Left lung (tissue), 10 donors: ENCODE results near the gene SRSF3. TPM values are rescaled to one million over a fixed set of nuclear protein-coding genes. Genes with fewer than 3 reads are reported as not detected.
"Not testable (repeated sequence)": the region's sequence is repeated elsewhere in the genome, so short reads cannot be mapped to it uniquely, and the experiment has no call there.

ENCODE experiments used
- ATAC-seq: fragments of 200-7000 bp; cut with Tn5 transposase; one replicate; pipeline ENCODE4 v1.9.1; 2020; ENCODE audit warnings: moderate library complexity
- DNase-seq, 4 donors: peaks; one replicate each; pipeline ENCODE4 v3.0.0-alpha.2; 2013 to 2020
- H3K27ac ChIP-seq, 2 donors: fragments of 200-600 bp; sonication (generic) in 1 of 2; one replicate each; pipeline versions ENCODE4 v1.5.0 to v1.8.0; 2020 to 2021
- H3K27me3 ChIP-seq, 2 donors: fragments of 200-600 bp; sonication (generic) in 1 of 2; one replicate each; pipeline versions ENCODE4 v1.5.0 to v1.8.0; 2020 to 2021
- H3K36me3 ChIP-seq, 2 donors: fragments of 200-600 bp; sonication (generic) in 1 of 2; one replicate each; pipeline versions ENCODE4 v1.5.0 to v1.8.0; 2020 to 2021
- H3K4me1 ChIP-seq, 2 donors: fragments of 200-600 bp; one replicate each; pipeline ENCODE4 v1.8.0; 2021
- H3K4me3 ChIP-seq, 2 donors: fragments of 200-600 bp; sonication (generic) in 1 of 2; one replicate each; pipeline versions ENCODE4 v1.5.0 to v1.8.0; 2020 to 2021; ENCODE audit warnings: mild to moderate bottlenecking in 1 of 2
- H3K9me3 ChIP-seq, 2 donors: fragments of 200-600 bp; sonication (generic) in 1 of 2; one replicate each; pipeline versions ENCODE4 v1.5.0 to v1.8.0; 2020 to 2021
- CTCF ChIP-seq, 2 donors: fragments of 200-600 bp; sonication (generic) in 1 of 2; IDR thresholded peaks; one replicate each; pipeline versions ENCODE4 v1.5.0 to v1.8.0; 2021; ENCODE audit warnings: antibody characterized with exemption in 2 of 2
- intact Hi-C, 2 donors: fragments of 100-400 bp; cut with DNase I; formaldehyde crosslinking; loops; one replicate each; pipeline versions ENCODE4 v1.11.2 to v1.14.2; 2022
- polyA plus RNA-seq, 6 donors: library from polyadenylated mRNA; unstranded; fragments of 120-200 nt; gene quantifications; one replicate each; pipeline ENCODE4 v1.2.1, GENCODE V29; 2013; ENCODE audit not compliant: insufficient read length in 6 of 6
- total RNA-seq, 2 donors: library from RNA; stranded (reverse); fragmentation: NEBNext Ultra II Directional; extraction: Animal tissue kit (Norgen Biotek cat#: 25700); gene quantifications; one replicate each; pipeline ENCODE4 v1.2.1, GENCODE V29; 2021
- donor health status: DM: no; HTN: yes; CAD: no.
- donor health status: DM: no; HTN: no; CAD: no.

Gene SRSF3
- total and polyA plus RNA-seq, 8 donors: 173 to 634 (median 529) TPM

DNA sequence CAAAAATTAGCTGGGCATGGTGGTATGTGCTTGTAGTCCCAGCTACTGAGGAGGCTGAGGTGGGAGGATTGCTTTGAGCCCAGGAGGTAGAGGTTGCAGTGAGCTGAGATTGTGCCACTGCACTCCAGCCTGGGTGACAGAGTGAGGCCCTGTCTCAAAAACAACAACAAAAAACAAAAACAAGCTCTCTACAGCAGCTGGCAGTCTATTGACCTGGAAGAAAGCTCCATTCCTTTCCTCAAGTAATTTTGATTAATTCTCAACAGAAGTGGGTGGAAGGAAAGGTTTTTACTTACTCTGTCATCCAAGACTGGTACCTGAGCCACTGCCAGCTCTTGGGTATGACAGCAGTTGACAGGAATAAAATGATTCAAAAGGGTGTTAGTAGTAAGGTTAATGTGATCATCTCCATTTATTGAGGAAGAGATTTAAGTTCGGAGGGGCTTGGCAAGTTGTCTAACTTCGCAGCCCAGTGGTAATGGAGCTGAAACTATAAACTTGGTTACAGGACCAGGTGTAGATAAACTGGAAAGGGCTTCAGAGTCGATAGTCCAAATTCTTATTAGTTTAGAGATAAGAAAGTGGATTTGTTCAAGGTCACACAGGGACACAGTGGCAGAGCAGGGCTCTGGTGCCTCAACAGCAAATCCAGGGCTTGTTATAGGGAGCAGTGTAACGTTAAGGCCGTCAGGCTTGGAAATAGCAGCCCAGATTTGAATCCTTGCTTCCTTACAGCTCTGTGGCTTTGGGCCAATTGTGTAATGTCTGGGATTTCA, 14.8 kb downstream of the SRSF3 start:
- no peak for TF ChIP-seq CTCF (IDR thresholded peaks at IDR 0.05)
- peaks cover 9 to 52% of the 10 kb centered on the region in 2 donors for H3K4me1 ChIP-seq
- peaks cover 0 to 100% of the 10 kb centered on the region in 2 donors for H3K36me3 ChIP-seq
- peak overlapping the region in 1 of 2 donors; percentile 42 for H3K27ac ChIP-seq
- DNase-seq: no peak
- H3K9me3 ChIP-seq: no peaks in the 10 kb centered on the region
- no peak for ATAC-seq
- H3K4me3 ChIP-seq: no peak overlapping the region
- no peaks in the 10 kb centered on the region for H3K27me3 ChIP-seq
- intact Hi-C loops: no loop called here

GRCh38 chr6:36609582-36609981, 15.4 kb downstream of the SRSF3 start:
- Histone ChIP-seq H3K9me3 (no peaks in the 10 kb centered on the region), H3K27ac (no peak overlapping the region), H3K36me3 (peaks cover 0 to 100% of the 10 kb centered on the region in 2 donors), H3K4me1 (peaks cover 3 to 51% of the 10 kb centered on the region in 2 donors), H3K4me3 (no peak overlapping the region), H3K27me3 (no peaks in the 10 kb centered on the region)
- DNase-seq: no peak
- intact Hi-C loops: no loop called here
- TF ChIP-seq CTCF (IDR thresholded peaks at IDR 0.05): no peak
- peak; percentile 8 for ATAC-seq

DNA sequence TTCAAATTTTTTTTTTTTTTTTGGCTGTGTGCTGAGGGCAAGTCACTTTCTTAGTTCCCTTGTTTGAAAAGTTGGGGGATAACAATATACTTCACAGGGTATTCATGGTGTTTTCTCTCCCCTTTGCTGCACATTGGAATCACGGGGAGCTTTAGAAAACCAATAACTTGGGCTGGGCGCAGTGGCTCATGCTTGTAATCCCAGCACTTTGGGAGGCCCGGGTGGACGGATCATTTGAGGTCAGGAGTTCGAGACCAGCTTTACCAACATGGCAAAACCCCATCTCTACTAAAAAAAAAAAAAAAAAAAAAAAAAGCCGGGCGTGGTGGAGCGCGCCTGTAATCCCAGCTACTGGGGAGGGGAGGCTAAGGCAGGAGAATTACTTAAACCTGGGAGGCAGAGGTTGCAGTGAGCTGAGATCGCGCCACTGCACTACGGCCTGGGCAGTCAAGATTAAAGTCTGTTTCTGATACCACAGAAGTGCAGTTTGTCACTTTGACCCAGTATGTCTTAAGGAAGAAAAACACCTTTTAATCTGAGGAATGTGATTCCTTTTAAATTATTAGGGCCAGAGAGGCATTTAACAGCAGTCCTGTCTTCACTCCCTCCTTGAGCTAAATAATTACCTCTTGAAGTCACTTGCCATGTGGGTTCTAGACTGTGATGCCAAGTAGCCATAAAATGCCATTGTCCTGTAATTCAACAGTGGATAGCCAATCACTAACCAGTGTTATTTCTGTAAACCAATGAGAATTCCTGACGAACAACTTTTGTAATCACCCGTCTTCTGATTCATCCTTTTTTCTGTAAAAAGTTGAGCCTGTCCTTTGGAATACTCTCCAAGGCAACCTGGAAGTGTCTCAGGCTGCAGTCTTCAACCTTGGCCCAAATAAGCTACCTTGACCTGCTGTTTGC, 16.1 kb downstream of the SRSF3 start:
- Histone ChIP-seq H3K4me3 (no peak overlapping the region), H3K27me3 (no peaks in the 10 kb centered on the region), H3K9me3 (no peaks in the 10 kb centered on the region), H3K27ac (no peak overlapping the region), H3K36me3 (peaks cover 0 to 97% of the 10 kb centered on the region in 2 donors), H3K4me1 (peaks cover 0 to 50% of the 10 kb centered on the region in 2 donors)
- intact Hi-C loops: loop anchor here in 1 of 2 donors (10.0 kb wide), 1 partner anchor 145 kb away; no protein-coding TSS in a partner anchor
- no peak for TF ChIP-seq CTCF (IDR thresholded peaks at IDR 0.05)
- no peak for ATAC-seq
- no peak for DNase-seq

- Histone ChIP-seq H3K36me3 (peaks cover 0 to 90% of the 10 kb centered on the region in 2 donors), H3K4me1 (peaks cover 0 to 50% of the 10 kb centered on the region in 2 donors), H3K4me3 (no peak overlapping the region), H3K27ac (no peak overlapping the region), H3K27me3 (no peaks in the 10 kb centered on the region), H3K9me3 (no peaks in the 10 kb centered on the region)
- intact Hi-C loops: loop anchor here in 1 of 2 donors (10.0 kb wide), 1 partner anchor 144 kb away; no protein-coding TSS in a partner anchor
- ATAC-seq (no peak), DNase-seq (no peak)
- TF ChIP-seq CTCF (IDR thresholded peaks at IDR 0.05): no peak
These were observed 16.8 kb downstream of the SRSF3 start for GRCh38 chr6:36610956-36611336.

DNA sequence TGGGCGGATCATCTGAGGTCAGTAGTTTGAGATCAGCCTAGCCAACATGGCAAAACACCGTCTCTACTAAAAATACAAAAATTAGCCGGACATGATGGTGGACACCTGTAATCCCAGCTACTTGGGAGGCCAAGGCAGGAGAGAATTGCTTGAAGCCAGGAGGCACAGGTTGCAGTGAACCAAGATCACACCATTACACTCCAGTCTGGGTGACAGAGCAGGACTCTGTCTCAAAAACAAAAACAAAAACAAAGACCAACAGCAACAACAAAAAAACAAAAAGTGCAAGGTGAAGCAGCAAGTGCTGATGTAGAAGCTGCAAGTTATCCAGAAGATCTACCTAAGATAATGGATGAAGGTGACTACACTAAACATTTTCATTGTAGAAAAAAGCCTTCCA, 17.5 kb downstream of the SRSF3 start:
- not testable (repeated sequence) for ATAC-seq, H3K9me3 ChIP-seq, DNase-seq, H3K27me3 ChIP-seq, H3K27ac ChIP-seq, H3K4me3 ChIP-seq
- H3K4me1 ChIP-seq: peaks cover 0 to 50% of the 10 kb centered on the region in 2 donors
- intact Hi-C loops: loop anchor here in 1 of 2 donors (10.0 kb wide), 1 partner anchor 143 kb away; no protein-coding TSS in a partner anchor
- peaks cover 0 to 83% of the 10 kb centered on the region in 2 donors for H3K36me3 ChIP-seq
